ENCODE results near the gene SLC25A47.
"Not testable (repeated sequence)": the region's sequence is repeated elsewhere in the genome, so short reads cannot be mapped to it uniquely, and the experiment has no call there.

Gene SLC25A47

GRCh38 chr14:100327128-100327527 lies 4.0 kb downstream of the SLC25A47 start:
- no peak for DNase-seq (ENCODE audit: low read depth in 3 of 3)

DNA sequence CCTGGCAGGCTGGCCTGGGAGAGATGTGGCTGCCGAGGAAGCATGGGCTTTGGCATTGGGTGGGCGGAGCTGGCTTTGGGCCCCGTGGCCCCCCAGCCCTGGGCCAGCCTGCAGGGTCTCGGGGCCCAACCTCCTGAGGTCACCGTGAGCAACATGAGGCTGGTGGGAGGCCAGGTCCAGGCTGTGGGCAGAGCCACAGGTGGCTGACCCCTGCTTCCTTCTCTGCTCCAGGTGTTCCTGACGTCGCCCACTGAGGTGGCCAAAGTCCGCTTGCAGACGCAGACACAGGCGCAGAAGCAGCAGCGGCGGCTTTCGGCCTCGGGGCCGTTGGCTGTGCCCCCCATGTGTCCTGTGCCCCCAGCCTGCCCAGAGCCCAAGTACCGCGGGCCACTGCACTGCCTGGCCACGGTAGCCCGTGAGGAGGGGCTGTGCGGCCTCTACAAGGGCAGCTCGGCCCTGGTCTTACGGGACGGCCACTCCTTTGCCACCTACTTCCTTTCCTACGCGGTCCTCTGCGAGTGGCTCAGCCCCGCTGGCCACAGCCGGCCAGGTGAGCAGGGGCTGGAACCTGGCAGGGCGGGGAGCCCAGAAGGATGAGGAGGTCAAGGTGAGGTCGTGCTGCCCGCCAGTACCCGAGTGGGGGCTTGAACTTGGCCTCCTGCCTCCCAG lies 5.5 kb downstream of the SLC25A47 start:
- no peak for DNase-seq (ENCODE audit: low read depth in 3 of 3)

- DNase-seq (ENCODE audit: low read depth in 3 of 3), result no peak
Observed at GRCh38 chr14:100329233-100330006, 6.3 kb downstream of the SLC25A47 start.

- no peak for DNase-seq (ENCODE audit: low read depth in 3 of 3)
Observed at GRCh38 chr14:100330007-100330344, 6.8 kb downstream of the SLC25A47 start.

DNA sequence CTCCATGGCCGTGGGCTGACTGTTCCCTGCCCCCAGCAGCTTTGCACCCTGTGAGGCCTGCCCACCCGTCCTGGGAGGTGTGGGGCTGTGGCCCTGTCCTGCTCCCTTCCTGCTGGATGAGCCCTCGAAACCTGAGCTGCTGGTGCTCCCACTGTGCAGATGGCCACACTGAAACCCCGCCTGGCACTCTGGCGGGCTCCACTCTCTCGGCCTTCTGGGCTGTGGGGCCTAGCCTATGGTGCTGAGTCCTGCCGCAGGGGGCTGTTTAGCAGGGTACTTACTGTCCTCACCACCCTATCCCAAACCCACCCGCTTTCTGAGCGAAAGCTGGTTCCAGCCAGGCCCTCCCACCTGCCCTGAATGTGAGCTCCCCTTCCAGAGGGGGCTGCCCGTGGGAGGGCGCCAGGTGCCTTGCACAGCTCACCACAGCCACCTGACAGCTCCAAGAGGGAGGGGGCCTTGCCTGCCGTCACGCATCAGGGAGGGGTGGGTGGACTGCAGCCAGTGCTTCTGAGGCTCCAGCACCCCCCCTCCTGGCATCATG lies 7.3 kb downstream of the SLC25A47 start:
- DNase-seq (ENCODE audit: low read depth in 3 of 3), result no peak

DNA sequence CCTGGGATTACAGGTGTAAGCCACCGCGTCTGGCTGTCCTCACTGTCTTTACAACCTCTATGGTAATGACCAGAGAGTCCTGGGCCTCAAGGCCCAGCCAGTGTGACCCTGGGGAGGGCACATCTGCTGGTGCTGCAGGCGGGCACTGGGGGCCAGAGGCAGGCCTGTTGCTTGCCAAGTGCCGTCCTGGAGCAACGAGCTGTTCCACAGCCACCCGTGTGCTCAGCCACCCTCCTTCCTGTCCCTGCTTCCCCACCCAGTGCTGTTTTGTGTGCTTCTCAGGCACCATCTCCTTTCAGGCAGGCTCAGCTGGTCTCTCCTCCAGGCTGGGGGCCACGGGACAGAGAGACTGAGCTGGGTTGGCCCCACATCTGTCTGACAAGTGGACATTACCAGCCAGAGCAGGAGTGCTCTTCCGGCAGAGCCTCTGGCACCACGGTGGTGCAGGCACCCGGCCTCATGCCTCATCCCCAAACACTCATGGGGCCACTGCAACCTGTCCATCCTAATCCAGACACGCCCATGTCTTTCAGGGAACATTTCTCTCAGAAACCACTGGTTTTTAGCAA lies 9.0 kb downstream of the SLC25A47 start:
- DNase-seq (ENCODE audit: low read depth in 3 of 3), result no peak

GRCh38 chr14:100332797-100333196 lies 9.7 kb downstream of the SLC25A47 start:
- DNase-seq (ENCODE audit: low read depth in 3 of 3), result no peak

DNA sequence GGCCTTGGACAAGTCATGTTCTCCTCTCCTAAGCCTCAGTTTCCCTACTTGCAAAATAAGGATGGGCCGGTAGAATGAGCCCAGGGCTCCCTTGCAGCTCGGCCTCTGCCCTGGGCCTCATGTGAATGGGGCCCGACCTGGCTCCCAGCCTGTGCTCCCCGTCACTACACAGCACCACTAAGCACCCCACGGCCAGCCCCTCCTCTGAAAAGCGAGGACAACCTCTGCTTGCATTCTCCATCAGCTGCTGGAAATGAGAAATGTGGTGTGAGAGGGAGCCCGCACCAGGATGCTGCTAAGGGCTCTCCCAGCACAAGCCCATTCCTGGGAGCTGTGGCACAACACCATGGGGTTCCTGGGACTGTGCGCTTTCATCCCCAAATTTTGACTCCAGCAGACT lies 10.2 kb downstream of the SLC25A47 start:
- DNase-seq (ENCODE audit: low read depth in 3 of 3), result no peak

DNA sequence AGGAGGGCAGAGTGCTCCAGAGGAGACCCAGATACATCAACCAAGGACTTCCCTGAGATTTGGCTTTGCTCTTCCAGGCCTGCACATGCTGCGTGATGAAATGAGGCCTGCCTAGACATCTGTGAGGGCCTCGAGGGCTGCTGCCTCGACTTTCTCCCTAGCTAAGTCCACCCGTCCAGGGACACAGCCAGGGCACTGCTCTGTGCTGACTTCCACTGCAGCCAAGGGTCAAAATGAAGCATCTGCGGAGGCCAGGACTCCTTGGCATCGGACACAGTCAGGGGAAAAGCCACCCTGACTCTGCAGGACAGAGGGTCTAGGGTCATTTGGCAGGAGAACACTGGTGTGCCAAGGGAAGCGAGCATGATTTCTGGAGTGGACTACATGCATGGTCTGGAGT lies 10.7 kb downstream of the SLC25A47 start:
- DNase-seq (ENCODE audit: low read depth in 3 of 3), result no peak

GRCh38 chr14:100334904-100335303 lies 11.8 kb downstream of the SLC25A47 start:
- DNase-seq (ENCODE audit: low read depth in 3 of 3), result no peak

DNA sequence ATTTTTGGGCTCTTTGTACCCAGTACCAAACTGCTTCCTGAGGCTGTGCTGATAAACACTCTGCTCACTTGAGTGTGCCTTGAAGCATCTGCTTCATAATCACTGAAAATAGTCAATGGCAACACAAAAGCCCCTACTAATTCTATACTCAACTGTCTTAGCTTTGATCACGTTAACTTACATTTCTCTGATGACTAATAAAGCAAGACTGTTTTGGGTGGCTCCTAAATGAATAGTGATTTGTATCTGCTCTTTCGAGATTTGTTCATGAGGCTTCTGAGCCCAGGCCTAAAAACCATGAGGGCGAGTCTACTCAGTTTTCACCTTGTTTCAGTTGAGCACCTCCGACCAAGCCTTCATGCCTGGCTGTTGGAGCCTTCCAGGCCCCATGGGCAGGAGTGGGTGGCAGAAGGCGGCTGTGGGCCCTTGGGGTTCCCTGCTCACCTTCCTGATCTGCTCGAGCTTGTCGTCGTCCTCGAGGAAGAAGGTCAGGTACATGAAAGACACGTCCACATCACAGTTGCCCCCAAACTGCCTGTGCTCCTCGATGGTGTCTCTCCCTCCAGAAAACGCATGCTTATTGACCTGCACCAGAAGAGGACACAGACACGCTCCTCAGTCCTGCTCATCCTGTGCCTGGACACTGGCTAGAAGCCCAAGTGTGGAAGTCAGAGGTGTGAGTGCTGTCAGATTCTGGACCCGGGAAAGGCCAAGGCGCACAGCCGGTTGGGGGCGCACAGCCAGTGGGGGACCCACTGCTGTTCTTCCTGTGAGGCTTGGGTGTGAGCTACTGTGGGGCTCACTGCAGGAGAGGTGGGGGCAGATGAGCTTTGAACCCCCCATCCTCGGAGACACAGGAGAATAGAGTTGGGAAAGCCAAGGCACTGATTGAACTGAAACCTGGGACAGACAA lies 13.7 kb downstream of the SLC25A47 start:
- no peak for DNase-seq (ENCODE audit: low read depth in 3 of 3)

GRCh38 chr14:100339766-100340422 lies 16.8 kb downstream of the SLC25A47 start:
- no peak for DNase-seq (ENCODE audit: low read depth in 3 of 3)

- no peak for DNase-seq (ENCODE audit: low read depth in 3 of 3)
Observed at GRCh38 chr14:100340423-100340813, 17.3 kb downstream of the SLC25A47 start.

DNA sequence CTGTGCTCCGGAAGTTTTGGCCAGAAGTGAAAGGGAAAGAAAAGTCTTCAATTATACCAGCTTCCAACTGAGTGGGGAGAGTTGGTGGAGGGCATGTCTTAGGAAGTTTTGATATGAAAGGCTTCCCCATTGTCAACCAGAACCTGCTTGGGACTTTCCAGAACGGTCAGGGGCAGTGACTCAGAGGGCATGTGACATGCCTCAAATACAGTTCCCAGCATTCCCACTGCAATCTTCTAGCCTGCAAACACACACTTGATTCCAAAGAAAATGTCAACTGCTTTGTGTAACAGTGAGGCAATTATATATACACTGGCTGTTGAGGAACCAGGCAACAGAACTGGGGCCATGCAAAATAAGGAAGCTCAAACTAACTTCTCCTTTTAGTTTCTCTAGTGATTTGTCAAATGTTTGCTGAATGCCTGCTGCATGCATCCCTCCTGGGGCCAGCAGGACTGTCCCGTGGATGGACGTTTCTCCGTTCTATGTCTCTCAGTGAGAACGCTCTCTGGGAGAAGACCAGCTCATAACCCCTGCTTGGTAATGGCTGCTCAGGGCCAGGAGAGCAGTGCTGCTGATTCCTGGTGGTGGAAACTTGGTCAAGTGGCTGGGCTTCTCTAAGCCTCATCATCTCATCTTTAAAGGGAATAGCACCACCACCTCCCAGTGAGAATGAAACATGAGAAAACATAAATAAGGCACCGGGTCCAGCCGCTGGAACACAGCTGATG lies 18.3 kb downstream of the SLC25A47 start:
- no peak for DNase-seq (ENCODE audit: low read depth in 3 of 3)

DNA sequence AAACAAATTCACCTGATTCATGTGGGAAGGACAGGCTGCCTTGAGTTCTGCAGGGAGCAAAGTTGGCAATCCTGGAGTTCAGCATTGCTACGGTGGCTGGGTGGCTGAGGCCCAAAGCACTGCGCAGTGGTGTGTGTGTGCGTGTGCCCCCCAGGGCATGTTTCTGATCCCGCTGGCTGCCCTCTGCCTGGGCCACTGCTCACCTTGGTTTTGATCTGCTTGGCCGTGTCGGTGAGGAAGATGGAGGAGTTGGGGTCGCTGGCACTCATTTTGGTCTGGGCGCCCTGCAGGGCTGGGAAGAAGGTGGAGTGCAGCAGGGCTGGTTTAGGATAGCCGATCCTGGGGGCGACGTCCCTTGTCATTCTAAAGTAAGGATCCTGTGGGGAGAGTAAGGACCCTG lies 19.1 kb downstream of the SLC25A47 start:
- no peak for DNase-seq (ENCODE audit: low read depth in 3 of 3)

DNA sequence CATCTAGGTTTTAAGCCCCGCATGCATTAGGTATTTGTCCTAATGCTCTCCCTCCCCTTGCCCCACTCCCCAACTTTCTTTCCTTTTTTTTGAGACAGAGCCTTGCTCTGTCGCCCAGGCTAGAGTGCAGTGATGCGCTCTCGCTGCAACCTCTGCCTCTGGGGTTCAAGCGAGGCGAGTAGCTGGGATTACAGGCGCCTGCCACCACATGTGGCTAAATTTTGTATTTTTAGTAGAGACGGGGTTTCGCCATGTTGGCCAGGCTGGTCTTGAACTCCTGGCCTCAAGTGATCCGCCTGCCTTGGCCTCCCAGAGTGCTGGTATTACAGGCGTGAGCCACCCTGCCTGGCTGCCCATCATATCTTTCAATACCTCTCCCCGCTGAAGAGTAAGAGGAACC lies 19.7 kb downstream of the SLC25A47 start:
- DNase-seq (ENCODE audit: low read depth in 3 of 3), result not testable (repeated sequence)

GRCh38 chr14:100344657-100345056 lies 21.5 kb downstream of the SLC25A47 start:
- DNase-seq (ENCODE audit: low read depth in 3 of 3), result not testable (repeated sequence)

DNA sequence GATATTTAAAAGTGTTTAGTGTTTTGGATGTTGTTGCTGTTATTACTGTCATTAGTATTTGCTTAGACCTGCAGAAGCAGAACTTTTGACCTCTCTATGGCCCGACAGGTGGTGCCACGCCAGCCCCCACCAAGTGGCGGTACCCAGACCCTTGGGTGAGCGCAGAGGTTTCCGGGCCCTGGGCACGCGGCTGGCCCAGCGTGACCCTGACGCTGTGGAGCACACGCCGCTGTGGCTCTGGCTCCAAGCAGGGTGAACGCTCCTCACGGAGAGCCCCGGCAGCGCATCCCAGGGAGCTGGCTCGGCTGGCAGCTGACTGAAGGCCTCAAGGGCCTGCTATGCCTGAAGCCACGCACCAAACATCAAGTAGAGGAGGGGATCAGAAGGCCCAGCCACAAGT lies 22.6 kb downstream of the SLC25A47 start:
- DNase-seq (ENCODE audit: low read depth in 3 of 3), result no peak

GRCh38 chr14:100346306-100347091 lies 23.4 kb downstream of the SLC25A47 start:
- DNase-seq (ENCODE audit: low read depth in 3 of 3), result no peak

DNA sequence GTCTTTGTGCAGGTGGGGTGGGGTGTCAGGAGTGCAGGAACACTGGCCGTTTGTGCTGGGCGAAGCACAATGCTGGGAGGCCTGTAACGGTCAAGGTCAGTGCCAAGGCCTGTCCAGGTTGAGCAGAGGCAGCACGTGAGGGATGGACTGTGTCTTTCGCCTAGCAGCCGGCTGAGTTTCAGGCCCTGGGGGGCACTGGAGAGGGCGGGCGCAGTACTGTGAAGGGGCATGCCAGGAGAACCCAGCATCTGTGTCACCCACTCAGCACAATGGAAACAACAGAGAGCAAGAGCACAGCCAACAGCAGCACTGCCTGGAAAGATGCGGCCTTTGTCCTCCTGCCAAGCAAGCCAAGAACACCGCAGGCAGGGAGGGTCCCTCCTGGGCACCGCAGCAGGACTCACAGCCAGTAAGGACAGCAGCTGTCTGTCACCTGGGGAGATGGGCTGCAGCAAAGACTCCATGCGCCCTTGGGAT lies 25.2 kb downstream of the SLC25A47 start:
- DNase-seq (ENCODE audit: low read depth in 3 of 3), result no peak
